Embryonic facial prominence (tissue), 1 donor: ENCODE measurements around the gene TMPRSS6.

Experiments
- DNase-seq: peaks from one replicate; pipeline ENCODE4 v3.0.0-alpha.2; 2016; ENCODE audit errors: extremely low spot score

Gene TMPRSS6

DNA sequence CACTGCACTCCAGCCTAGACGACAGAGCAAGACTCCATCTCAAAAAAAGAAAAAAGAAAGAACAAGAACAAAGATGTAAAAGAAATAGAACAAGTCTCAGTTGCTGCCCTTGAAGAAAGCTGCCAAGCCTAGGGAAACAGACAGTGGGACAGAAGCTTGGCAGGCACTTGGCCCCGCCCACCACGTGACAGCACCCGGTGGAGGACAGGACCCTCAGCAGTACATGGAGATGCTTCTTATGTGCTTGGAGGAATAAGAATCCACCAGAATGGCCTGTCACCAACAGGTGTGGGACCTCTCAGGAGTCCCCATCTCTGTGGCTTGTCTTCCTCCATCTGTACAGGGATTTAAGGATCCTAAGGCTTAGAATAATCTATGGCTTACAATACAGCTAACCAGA is 7.6 kb upstream of the TMPRSS6 start:
- no peak for DNase-seq

- DNase-seq = no peak
Measured at GRCh38 chr22:37115032-37115431, 5.5 kb upstream of the TMPRSS6 start.

GRCh38 chr22:37113757-37114156 is 4.2 kb upstream of the TMPRSS6 start:
- DNase-seq = no peak

DNA sequence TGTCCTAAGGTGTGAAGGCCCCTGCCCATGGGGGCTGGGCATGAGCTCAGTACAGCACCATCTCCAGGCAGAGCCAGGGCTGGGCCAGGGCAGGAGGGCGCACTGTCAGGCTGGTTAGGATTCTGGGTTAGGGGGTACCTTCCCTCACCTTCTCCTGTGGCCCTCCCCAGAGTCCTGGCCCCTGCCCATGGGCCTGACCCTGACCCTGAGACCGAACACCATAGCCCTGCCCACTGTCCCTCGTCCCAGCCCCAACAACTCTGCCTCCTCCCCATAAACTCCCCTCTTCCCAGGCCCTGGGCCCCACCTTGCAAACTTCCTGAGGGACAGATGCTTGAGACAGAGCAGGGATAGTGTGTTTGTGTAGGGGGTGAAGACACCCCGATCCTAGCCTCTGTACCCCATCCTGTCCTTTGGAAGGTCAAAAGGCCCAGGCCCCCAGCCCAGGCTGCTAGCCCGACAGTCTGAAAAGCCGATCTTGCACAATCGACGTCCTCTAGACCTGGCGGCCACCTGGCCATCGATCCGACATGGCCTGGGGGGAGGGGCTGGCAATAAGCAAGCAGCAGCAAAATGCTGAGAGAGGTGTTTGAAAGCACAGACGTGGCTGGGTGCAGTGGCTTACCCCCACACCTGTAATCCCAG is 2.7 kb upstream of the TMPRSS6 start:
- no peak for DNase-seq

GRCh38 chr22:37111156-37111717 is 1.7 kb upstream of the TMPRSS6 start:
- no peak for DNase-seq

GRCh38 chr22:37107816-37108621 is 1.5 kb downstream of the TMPRSS6 start:
- DNase-seq = no peak

GRCh38 chr22:37105990-37106389 is 3.5 kb downstream of the TMPRSS6 start:
- no peak for DNase-seq

DNA sequence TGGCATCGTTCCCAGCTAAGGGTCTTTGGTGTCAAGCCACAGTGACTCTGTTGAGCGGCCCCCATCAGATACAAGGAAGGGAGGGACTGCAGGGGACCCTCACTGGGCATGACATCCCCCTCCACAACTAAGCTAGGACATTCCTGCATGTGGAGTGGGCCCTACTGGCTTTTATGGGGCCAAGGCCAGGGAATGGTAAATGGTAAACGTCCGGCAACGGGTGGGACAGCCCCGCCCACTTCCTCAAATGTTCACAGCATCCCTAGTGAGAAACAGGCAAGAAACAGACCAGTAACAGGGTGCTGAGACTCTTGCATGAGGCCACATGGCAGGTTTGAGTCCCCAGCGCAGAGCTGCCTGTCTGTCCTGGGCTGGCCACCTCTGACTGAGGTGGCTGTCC is 4.4 kb downstream of the TMPRSS6 start:
- DNase-seq = no peak

DNA sequence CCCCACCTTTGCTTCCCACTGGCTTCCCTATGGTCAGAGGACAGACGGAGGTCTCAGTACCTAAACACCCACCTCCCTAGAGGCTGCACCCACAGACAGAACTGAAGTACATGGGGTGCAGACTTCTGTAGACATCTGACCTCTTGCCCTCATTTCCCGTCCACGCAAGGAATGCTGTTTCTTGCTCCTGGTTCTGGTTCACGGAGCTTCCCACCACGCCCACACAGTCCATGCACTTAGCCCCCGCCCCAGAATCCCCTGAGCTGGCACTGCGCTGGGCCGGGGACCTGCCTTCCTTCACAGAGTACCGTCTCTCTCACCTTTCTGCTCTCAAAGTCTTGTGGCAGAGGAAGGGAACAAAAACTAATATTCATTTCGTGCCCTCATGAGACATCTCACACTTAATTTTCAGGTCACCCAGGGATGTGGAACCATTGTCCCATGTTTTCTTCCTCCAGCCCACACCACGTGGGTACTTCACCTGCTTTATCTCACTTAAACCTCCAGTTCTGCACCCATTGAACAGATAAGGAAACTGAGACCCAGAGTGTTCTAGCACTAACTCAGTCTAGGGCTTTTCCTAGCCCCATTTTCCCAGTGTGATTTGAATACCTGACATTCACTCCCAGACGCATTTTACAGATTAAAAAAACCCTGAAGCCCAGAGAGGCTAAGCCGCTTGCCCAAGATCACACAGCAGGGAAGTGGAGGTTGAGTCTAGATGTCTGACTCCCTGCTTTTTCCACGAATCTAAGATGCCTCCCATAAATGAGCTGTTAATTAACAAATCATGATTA is 5.7 kb downstream of the TMPRSS6 start:
- no peak for DNase-seq

- DNase-seq = no peak
Measured at GRCh38 chr22:37103151-37103550, 6.4 kb downstream of the TMPRSS6 start.

DNA sequence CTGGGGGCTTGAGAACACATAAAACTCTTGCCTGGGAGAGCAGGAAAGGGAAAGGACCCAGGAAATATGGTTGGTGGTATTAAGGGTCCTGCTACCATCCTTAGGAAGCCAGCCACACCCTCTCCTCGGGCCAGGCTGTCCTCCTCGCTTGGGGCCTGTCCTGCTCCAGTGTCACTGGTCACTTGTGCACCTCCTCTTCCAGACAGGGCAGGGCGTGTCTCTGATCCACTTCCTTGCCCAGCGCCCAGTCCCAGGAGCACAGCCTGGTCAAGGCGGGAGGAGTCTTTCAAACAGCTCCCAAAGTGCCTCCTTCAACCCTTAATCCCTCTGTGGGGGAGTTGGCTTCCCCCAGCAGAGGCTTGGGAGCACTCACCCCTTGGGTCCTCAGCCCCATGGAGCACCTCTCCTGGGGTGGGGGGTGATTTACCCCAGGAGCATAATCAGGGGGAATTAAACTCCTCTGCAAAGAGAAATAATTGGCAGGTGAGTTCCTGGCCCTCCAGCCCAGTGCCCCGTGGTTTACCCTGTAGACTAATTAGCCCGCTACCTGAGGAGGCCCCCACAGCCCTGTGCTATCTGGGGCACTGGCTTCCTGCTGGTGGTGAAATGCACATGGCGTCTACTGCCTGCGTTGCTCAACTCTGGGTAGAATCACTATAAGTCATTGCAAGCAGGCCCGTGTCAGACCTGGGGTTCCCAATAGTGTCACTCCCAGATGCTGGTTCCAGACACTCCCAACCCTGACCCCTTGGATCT is 8.0 kb downstream of the TMPRSS6 start:
- no peak for DNase-seq

DNA sequence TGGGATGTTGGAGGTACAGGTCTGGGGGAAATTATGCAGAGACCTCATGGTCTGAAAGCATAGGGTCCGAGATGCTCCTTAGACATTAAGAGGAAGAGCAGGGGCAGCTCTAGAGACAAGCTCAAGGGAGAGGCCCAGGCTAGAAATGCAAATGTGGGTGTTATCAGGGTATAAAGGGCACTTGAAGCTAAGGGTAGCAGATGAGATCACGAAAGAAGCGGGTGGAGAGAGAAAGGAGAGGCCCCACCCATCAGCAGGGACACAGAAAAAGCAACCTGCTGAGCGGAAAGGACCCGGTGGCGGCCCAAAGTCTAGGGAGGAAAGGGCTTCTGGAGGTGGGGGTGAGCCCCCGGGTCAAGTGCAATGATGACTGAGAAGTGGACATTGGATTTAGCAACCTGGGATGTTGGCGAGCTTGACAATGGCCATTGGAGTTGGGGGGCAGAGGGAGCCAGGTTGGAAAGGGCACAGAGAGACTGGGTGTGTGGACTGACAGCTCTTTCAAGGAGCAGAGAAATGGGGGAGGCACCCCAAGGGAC is 8.9 kb downstream of the TMPRSS6 start:
- no peak for DNase-seq

GRCh38 chr22:37098976-37099591 is 10.4 kb downstream of the TMPRSS6 start:
- DNase-seq = no peak

DNA sequence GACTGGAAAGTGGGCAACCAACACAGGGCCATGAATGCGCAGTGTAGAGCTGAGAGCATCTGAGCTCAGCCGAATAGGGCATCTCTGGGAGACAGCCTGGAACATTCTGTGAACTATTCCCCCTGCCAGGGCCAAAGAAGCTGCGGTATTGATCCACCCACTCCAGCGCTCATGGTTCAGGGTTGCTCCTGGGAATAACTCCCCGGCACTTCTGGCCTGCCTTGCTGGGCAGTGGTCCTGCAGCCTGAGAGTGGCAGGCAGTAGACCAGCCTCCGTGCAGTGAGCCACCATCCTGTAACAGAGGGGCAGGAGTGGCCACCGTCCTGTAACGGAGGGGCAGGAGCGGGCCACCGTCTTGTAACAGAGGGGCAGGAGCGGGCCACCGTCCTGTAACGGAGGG is 12.2 kb downstream of the TMPRSS6 start:
- DNase-seq = no peak

GRCh38 chr22:37095113-37095512 is 14.4 kb downstream of the TMPRSS6 start:
- DNase-seq = no peak

GRCh38 chr22:37094239-37094638 is 15.3 kb downstream of the TMPRSS6 start:
- DNase-seq = no peak

DNA sequence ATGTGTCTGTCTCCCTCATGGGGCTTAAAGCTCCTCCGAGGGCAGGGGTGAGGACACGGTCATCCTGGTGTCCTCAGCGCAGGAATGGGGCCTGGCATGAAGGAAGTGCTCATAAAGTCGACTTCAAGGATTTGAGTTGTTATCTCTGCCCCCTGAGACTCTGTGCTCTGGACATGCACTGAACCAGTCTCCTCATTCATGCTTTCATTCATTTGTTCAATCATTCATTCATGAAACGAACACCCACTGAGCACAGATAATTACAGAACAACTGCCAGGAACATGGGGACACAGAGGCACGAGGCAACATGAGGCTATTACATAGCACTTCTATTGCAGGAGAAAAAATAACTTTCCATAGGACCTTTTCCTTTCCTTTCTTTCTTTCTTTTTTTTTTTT is 16.5 kb downstream of the TMPRSS6 start:
- DNase-seq = no peak

- DNase-seq = no peak
Measured at GRCh38 chr22:37091994-37092393, 17.5 kb downstream of the TMPRSS6 start.

DNA sequence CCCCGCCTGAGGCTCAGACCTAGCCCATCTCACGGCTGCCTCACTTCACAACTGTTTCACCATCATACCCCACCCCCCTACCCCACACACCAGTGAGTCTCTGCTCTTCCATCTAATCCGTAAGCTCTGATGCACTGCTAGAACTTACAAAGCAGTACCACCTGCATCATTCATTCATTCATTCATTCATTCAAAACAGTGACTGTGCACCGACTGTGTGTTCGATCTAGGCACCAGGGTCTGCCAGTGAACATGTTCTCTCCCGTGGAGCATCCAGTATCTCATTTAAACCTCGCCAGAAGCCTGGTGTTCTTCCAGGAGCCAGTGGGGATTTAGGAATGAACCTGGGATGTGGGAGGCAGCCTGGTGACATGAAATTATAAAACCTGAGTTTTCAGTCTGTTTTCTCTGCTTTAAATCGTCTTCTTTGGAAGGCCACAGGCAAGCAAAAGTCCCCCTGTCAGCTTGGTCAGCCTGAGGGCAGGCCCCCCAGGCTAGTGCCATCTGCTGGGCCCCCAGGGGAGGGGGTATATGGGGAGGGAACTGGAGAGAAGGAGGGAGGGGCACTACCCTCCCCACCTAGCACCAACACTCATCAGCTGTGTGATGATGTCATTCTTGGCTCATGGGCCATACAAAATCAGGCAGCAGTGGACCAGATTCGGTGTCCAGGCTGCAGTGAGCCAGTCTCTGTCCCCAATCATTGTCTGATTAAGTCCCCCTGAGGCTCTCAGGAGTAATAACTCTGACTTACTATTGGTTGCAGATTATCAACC is 18.4 kb downstream of the TMPRSS6 start:
- DNase-seq = no peak

GRCh38 chr22:37089434-37089833 is 20.1 kb downstream of the TMPRSS6 start:
- no peak for DNase-seq
